H1 (cell line): ENCODE results near the gene HEATR5A. TPM values are rescaled to one million over a fixed set of nuclear protein-coding genes. Genes with fewer than 3 reads are reported as not detected.

ENCODE experiments used
- CHD2 ChIP-seq: IDR thresholded peaks from 2 replicates; pipeline ENCODE4 v1.6.1; 2012; ENCODE audit warnings: low read length, improper control_type of control experiment
- JUND ChIP-seq: IDR thresholded peaks from 2 replicates; pipeline ENCODE4 v1.6.1; 2011; ENCODE audit warnings: mild to moderate bottlenecking, improper control_type of control experiment, low read length
- NRF1 ChIP-seq: IDR thresholded peaks from 2 replicates; pipeline ENCODE4 v1.6.1; 2011; ENCODE audit warnings: mild to moderate bottlenecking, low read depth, low read length, improper control_type of control experiment
- RBBP5 ChIP-seq: IDR thresholded peaks from 2 replicates; pipeline ENCODE4 v1.7.1; 2012; ENCODE audit warnings: low read depth, mild to moderate bottlenecking, inconsistent platforms, low read length, moderate library complexity, borderline replicate concordance
- TCF12 ChIP-seq: IDR thresholded peaks from 2 replicates; pipeline ENCODE4 v1.6.1; 2011; ENCODE audit warnings: low read depth, mild to moderate bottlenecking, low read length
- polyA plus RNA-seq, 7 experiments: library from polyadenylated mRNA; depleted of rRNA in 3 of 7; stranded (reverse) in 5 of 7; unstranded in 2 of 7; fragments of >200 nt in 5 of 7; fragments of 200-250 nt in 2 of 7; gene quantifications; 1 replicate in 5 of 7; 2 replicates in 1 of 7; 4 replicates in 1 of 7; pipeline versions ENCODE4 v1.2.1 to v1.2.3, GENCODE V29; 2011 to 2013; ENCODE audit warnings: missing spikeins in 2 of 7, mixed read lengths in 2 of 7
- total RNA-seq: library from RNA; stranded (reverse); fragmentation: NEBNext Ultra II Directional; extraction: Animal tissue kit (Norgen Biotek cat#: 25700); gene quantifications from 2 replicates; pipeline ENCODE4 v1.2.1, GENCODE V29; 2021
- TF ChIP-seq, protein P1 (sequence below): IDR thresholded peaks from 2 replicates; pipeline ENCODE4 v1.6.1; 2011; ENCODE audit warnings: low read length, improper control_type of control experiment

Gene HEATR5A
- total and polyA plus RNA-seq, 2 of the 8 experiments (the other 6 are each of a cell fraction or from before 2014, with no cell fraction given), result 9.0 to 36.2 TPM

DNA sequence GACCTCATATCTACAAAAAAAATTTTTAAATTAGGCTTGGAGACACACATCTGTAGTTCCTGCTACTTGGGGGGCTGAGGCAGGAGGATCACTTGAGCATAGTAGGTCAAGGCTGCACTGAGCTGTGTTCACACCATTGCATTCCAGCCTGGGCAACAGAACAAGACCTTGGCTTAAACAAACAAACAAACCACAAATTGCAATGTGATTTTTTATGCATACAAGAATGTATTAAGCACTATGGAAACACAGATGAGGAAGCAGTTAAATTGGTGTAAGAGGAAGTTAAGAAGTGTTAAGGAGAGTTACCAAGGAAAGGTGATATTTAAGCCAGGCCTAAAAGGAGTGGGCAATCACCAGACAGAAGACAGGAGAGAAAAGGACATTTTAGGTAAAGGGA lies 129.1 kb downstream of the HEATR5A start (continued):
- TF ChIP-seq RBBP5 (no peak), CHD2 (no peak), JUND (no peak), TCF12 (no peak), NRF1 (no peak)
- TF ChIP-seq, protein P1, sequence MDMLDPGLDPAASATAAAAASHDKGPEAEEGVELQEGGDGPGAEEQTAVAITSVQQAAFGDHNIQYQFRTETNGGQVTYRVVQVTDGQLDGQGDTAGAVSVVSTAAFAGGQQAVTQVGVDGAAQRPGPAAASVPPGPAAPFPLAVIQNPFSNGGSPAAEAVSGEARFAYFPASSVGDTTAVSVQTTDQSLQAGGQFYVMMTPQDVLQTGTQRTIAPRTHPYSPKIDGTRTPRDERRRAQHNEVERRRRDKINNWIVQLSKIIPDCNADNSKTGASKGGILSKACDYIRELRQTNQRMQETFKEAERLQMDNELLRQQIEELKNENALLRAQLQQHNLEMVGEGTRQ, result no peak
